NT2/D1 (cell line): ENCODE measurements around the gene OLFML2B.

Experiments
- YY1 ChIP-seq: IDR thresholded peaks from 2 replicates; pipeline ENCODE4 v1.6.1; 2011; ENCODE audit not compliant: insufficient read length, insufficient read depth
- ZNF274 ChIP-seq: IDR thresholded peaks from 2 replicates; pipeline ENCODE4 v1.6.1; 2011; ENCODE audit warnings: mild to moderate bottlenecking, low read depth, low read length

DNA sequence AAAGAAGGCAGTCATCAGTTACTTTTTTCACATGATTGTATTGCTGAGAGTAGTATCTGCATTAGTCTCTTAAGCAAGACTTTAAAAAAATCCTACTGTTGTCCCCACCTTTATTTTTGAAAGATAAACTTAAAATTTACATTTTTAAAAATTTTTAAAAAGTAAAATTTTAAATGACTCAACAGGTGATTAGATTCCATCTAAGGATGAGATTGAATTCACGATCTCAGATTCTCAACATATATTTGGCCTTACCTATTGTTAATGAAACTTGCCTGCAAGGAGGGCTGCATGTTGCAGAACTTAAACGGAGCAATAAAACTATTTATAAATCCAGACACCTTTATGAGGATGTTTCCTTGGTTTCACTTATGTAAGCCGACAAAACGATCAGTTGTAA lies 75.2 kb downstream of the OLFML2B start:
- TF ChIP-seq ZNF274: no peak
- TF ChIP-seq YY1: no peak
